Upper lobe of right lung (tissue), 1 donor: Measurements from ENCODE around the gene OXNAD1. TPM values are rescaled to one million over a fixed set of nuclear protein-coding genes. Genes with fewer than 3 reads are reported as not detected.

Experiments
- ATAC-seq: fragments of 200-7000 bp; cut with Tn5 transposase; one replicate; pipeline ENCODE4 v1.9.1; 2020; ENCODE audit warnings: mild to moderate bottlenecking, moderate library complexity
- DNase-seq: peaks from one replicate; pipeline ENCODE4 v3.0.0-alpha.2; 2020
- H3K27ac ChIP-seq: fragments of 200-600 bp; one replicate; pipeline ENCODE4 v1.8.0; 2022
- H3K27me3 ChIP-seq: fragments of 200-600 bp; one replicate; pipeline ENCODE4 v1.8.0; 2022; ENCODE audit warnings: mild to moderate bottlenecking
- H3K36me3 ChIP-seq: fragments of 200-600 bp; one replicate; pipeline ENCODE4 v1.8.0; 2022
- H3K4me1 ChIP-seq: fragments of 200-600 bp; one replicate; pipeline ENCODE4 v1.8.0; 2022
- H3K4me3 ChIP-seq: fragments of 200-600 bp; one replicate; pipeline ENCODE4 v1.8.0; 2022; ENCODE audit warnings: mild to moderate bottlenecking
- H3K9me3 ChIP-seq: fragments of 200-600 bp; one replicate; pipeline ENCODE4 v1.8.0; 2022
- CTCF ChIP-seq: fragments of 200-600 bp; IDR thresholded peaks from one replicate; pipeline ENCODE4 v1.8.0; 2022; ENCODE audit warnings: antibody characterized with exemption
- intact Hi-C: fragments of 100-400 bp; cut with DNase I; formaldehyde crosslinking; loops from one replicate; pipeline ENCODE4 v1.11.0; 2022
- total RNA-seq: library from RNA; stranded (reverse); fragmentation: NEBNext Ultra II Directional; extraction: Animal tissue kit (Norgen Biotek cat#: 25700); gene quantifications from one replicate; pipeline ENCODE4 v1.2.1, GENCODE V29; 2021
- donor health status: DM: no; HTN: yes; CAD: no; lungs with severe emphysema.

OXNAD1 gene
- total RNA-seq, 1 donor from 2014 or later, result 12.8 TPM

DNA sequence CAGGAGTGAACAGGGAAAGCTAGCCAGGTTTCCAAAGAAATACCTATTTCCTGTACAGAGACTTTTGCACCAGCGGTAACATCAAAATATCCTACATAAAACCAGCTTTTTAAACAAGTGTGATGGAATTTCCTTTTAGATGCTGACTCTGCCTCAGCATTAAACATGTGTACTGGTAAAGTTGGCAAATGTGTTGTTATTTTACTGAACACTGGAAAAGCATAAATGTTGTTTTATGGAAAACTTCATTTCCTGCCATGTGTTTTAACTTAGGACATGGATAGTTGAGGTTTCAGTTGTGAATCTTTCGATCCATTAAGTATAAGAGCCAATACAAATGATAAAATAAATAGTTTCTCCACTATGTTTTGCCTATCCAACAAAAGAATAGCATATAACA, 15.7 kb downstream of the OXNAD1 start:
- Histone ChIP-seq H3K4me1 (no peaks in the 10 kb centered on the region), H3K9me3 (no peaks in the 10 kb centered on the region), H3K27me3 (no peaks in the 10 kb centered on the region), H3K4me3 (no peak overlapping the region), H3K27ac (no peak overlapping the region), H3K36me3 (peaks cover 18% of the 10 kb centered on the region)
- DNase-seq (no peak), ATAC-seq (no peak)
- intact Hi-C loops, result no loop called here
- TF ChIP-seq CTCF, result no peak

DNA sequence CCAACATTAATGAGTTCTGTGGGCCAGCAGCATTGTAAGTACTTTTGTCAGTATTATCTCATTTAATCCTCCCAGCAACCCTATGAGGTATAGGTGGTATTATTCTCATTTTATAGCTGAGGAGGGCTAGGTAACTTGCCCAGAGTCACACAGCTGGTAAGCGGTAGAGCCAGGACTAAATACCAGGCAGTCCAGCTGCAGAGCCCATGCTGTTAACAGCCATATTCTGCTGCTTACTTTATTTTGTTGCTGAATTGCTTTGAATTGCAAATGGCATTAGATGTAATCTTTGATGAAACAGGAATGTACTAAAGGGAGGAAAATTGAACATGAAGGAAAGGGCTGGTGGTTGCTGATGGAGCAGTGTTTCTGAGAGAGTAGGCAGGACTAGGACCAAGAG, 19.6 kb downstream of the OXNAD1 start:
- Histone ChIP-seq H3K27ac (no peak overlapping the region), H3K36me3 (peaks cover 6% of the 10 kb centered on the region), H3K9me3 (no peaks in the 10 kb centered on the region), H3K4me3 (no peak overlapping the region), H3K4me1 (no peaks in the 10 kb centered on the region), H3K27me3 (no peaks in the 10 kb centered on the region)
- intact Hi-C loops, result loop anchor here (5.0 kb wide), 1 partner anchor 268 kb away; no protein-coding TSS in a partner anchor
- ATAC-seq, result no peak
- no peak for TF ChIP-seq CTCF
- no peak for DNase-seq

DNA sequence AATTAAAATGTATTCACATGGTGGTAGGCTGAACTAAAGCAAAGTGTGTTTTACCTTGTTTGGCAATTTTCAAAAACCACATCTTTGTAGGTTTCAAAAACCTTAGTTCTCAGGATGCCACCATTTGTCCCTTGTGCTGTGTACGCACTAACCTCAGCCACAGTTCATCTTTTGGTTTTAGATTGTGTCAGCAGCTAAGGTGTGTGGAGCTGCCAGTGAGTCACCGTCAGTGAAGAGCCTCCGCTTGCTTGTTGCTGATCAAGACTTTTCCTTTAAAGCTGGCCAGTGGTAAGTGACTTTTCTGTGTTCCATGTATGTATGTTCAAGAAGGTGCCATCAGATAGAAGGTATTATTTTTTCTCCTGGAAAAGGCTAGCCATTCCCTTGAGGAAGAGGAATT, 21.1 kb downstream of the OXNAD1 start:
- H3K4me3 ChIP-seq, result peak overlapping the region; percentile 25
- peaks cover 5% of the 10 kb centered on the region for H3K4me1 ChIP-seq
- intact Hi-C loops, result loop anchor here (5.0 kb wide), 1 partner anchor 266 kb away; no protein-coding TSS in a partner anchor
- TF ChIP-seq CTCF, result no peak
- DNase-seq (no peak), ATAC-seq (peak; percentile 32)
- no peaks in the 10 kb centered on the region for H3K9me3 ChIP-seq
- H3K36me3 ChIP-seq, result peaks cover 6% of the 10 kb centered on the region
- H3K27me3 ChIP-seq, result no peaks in the 10 kb centered on the region
- H3K27ac ChIP-seq, result peak overlapping the region; percentile 52

- intact Hi-C loops, result loop anchor here (5.0 kb wide), 1 partner anchor 265 kb away; no protein-coding TSS in a partner anchor
- Histone ChIP-seq H3K9me3 (no peaks in the 10 kb centered on the region), H3K4me1 (peaks cover 5% of the 10 kb centered on the region), H3K36me3 (peaks cover 5% of the 10 kb centered on the region), H3K27ac (peak overlapping the region; percentile 43), H3K27me3 (no peaks in the 10 kb centered on the region), H3K4me3 (peak overlapping the region; percentile 25)
- DNase-seq (no peak), ATAC-seq (no peak)
- no peak for TF ChIP-seq CTCF
Observed at GRCh38 chr3:16286751-16287543, 21.9 kb downstream of the OXNAD1 start.

- no peaks in the 10 kb centered on the region for H3K36me3 ChIP-seq
- H3K27ac ChIP-seq, result peak overlapping the region; percentile 37
- no peaks in the 10 kb centered on the region for H3K27me3 ChIP-seq
- peak overlapping the region; percentile 25 for H3K4me3 ChIP-seq
- intact Hi-C loops, result loop anchor here (5.0 kb wide), 1 partner anchor 264 kb away; no protein-coding TSS in a partner anchor
- H3K4me1 ChIP-seq, result peaks cover 5% of the 10 kb centered on the region
- TF ChIP-seq CTCF, result no peak
- DNase-seq, result no peak
- H3K9me3 ChIP-seq, result no peaks in the 10 kb centered on the region
- peak; percentile 14 for ATAC-seq
Observed at GRCh38 chr3:16288664-16289063, 23.7 kb downstream of the OXNAD1 start.
